ENCODE results near the gene MATCAP1. TPM values are rescaled to one million over a fixed set of nuclear protein-coding genes. Genes with fewer than 3 reads are reported as not detected.

MATCAP1 gene
- polyA plus RNA-seq, 2 of the 4 experiments (the other 2 are of a cell fraction) = 7.5 to 20.8 TPM

DNA sequence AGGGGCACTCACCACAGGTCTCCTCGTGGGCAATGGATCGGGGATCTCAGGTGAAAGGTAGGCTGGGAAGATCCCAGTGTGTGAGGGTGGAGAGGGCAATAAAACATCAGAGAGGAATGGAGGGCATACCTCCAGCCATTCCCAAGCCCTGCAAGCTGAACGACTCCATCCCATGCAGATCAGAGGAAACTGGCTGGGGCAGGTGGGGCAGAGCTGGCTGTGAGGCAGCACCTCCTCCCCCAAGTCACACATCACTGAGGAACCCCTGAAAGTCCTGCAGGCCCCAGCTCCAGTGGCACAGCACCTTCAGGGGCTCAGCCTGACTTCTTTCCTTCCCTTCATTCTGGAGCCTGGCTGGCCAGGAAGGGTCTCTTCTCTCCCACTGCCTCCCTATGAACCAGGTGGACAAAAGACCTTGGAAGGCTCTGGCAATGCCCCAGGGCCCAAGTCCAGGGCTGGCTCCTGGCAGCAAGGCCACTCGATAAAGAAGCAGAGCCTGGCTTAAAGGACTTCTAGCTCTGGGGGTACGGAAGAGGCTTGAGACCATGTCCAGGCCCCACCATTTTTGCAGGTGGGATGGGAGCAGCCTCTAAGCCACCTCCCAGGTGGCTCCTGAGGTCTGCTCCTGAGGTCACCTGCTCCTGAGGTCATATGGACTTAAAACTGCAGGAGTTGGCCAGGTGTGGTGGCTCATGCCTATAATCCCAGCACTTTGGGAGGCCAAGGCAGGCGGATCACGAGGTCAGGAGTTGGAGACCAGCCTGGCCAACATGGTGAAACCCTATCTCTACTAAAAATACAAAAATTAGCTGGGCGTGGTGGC is 29.6 kb upstream of the MATCAP1 start:
- no peaks in the 10 kb centered on the region for H3K9me3 ChIP-seq
- ATAC-seq (no peak), DNase-seq (ENCODE audit: low read depth in 1 of 2, low spot score in 1 of 2) (no peak), FAIRE-seq (no peak)
- H3K4me1 ChIP-seq = peaks cover 6% of the 10 kb centered on the region; the same call in 1 of the 3 replicates
- H3K27ac ChIP-seq = 0 out of 6 replicates have a peak overlapping the region, but pooled peaks of 1 of the 2 experiments have one; percentile 14
- 85% methylated on average over 7 of the region's 8 CpGs for WGBS (ENCODE audit: missing lambda C conversion rate)
- H3K4me2 ChIP-seq = no peak overlapping the region
- POLR2A ChIA-PET = no interaction called here
- H3K4me3 ChIP-seq = no peak overlapping the region
- TF ChIP-seq ELK1 (IDR thresholded peaks at IDR 0.05; ENCODE audit: low read depth, low read length) (no peak), KDM5A (IDR thresholded peaks at IDR 0.05) (no peak)
- CTCF ChIA-PET = interaction anchor here (0.9 to 10.5 kb wide), 4 partner anchors 7 to 186 kb away, joined by 3 to 105 read pairs (median 6); partner anchors contain the start of genes E2F4 and ELMO3

- no peak for FAIRE-seq
- TF ChIP-seq CBX2 (IDR thresholded peaks at IDR 0.05; ENCODE audit: borderline replicate concordance, low read depth) = no peak
- TF ChIP-seq RCOR1 (IDR thresholded peaks at IDR 0.05; ENCODE audit: low read depth, low read length) = no peak
- no peak for DNase-seq (ENCODE audit: low read depth in 1 of 2, low spot score in 1 of 2)
- no peak for ATAC-seq
- ChIA-PET CTCF (interaction anchor here (0.7 to 10.5 kb wide), 3 partner anchors 16 to 72 kb away, joined by 3 to 105 read pairs (median 5); partner anchors contain the start of genes E2F4 and ELMO3), POLR2A (interaction anchor here (3.7 kb wide), 1 partner anchor 14 kb away, joined by 11 read pairs; the partner anchor contains the start of gene TMEM208)
- Histone ChIP-seq H3K9me3 (no peaks in the 10 kb centered on the region), H3K4me2 (no peak overlapping the region), H3K27ac (0 out of 6 replicates have a peak overlapping the region, but pooled peaks of 1 of the 2 experiments have one; percentile 14), H3K4me1 (peaks cover 12% of the 10 kb centered on the region), H3K4me3 (no peak overlapping the region)
Observed at GRCh38 chr16:67212766-67213165, 29.0 kb upstream of the MATCAP1 start.

DNA sequence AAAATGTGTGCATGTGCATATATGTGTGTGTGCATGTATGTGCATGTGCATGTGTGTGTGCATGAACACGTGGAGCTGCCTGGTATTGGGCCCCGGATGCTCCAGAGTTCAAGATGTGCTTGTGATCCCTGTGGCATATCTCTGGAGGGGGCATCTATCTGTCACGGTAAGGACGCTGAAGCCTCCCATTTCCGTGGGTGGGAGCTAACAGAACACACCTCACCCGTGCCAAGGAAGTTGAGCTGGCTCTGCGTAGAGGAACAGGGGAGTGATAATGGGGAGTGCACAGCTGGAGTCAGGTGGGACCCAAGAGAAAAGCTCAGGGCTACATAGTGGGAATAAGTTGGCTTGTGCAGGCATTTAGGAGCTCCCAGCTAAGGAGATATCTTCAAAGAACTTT is 27.9 kb upstream of the MATCAP1 start:
- no peak overlapping the region for H3K4me3 ChIP-seq
- 69% methylated on average over 7 of the region's 7 CpGs for WGBS (ENCODE audit: missing lambda C conversion rate)
- TF ChIP-seq ZSCAN20 (CRISPR knock-in tag; IDR thresholded peaks at IDR 0.05) (no peak), RARB (CRISPR knock-in tag; IDR thresholded peaks at IDR 0.05) (no peak), MYC (IDR thresholded peaks at IDR 0.05; ENCODE audit: borderline replicate concordance, low read length) (no peak), HES2 (IDR thresholded peaks at IDR 0.05) (no peak), EP300 (IDR thresholded peaks at IDR 0.05) (no peak), KDM1A (IDR thresholded peaks at IDR 0.05; ENCODE audit: low read depth) (no peak), CTCF (IDR thresholded peaks at IDR 0.05) (no peak), EHMT2 (IDR thresholded peaks at IDR 0.05; ENCODE audit: low read depth) (no peak)
- TF ChIP-seq, protein P1, sequence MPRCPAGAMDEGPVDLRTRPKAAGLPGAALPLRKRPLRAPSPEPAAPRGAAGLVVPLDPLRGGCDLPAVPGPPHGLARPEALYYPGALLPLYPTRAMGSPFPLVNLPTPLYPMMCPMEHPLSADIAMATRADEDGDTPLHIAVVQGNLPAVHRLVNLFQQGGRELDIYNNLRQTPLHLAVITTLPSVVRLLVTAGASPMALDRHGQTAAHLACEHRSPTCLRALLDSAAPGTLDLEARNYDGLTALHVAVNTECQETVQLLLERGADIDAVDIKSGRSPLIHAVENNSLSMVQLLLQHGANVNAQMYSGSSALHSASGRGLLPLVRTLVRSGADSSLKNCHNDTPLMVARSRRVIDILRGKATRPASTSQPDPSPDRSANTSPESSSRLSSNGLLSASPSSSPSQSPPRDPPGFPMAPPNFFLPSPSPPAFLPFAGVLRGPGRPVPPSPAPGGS (IDR thresholded peaks at IDR 0.05) = no peak
- TF ChIP-seq, protein P2, sequence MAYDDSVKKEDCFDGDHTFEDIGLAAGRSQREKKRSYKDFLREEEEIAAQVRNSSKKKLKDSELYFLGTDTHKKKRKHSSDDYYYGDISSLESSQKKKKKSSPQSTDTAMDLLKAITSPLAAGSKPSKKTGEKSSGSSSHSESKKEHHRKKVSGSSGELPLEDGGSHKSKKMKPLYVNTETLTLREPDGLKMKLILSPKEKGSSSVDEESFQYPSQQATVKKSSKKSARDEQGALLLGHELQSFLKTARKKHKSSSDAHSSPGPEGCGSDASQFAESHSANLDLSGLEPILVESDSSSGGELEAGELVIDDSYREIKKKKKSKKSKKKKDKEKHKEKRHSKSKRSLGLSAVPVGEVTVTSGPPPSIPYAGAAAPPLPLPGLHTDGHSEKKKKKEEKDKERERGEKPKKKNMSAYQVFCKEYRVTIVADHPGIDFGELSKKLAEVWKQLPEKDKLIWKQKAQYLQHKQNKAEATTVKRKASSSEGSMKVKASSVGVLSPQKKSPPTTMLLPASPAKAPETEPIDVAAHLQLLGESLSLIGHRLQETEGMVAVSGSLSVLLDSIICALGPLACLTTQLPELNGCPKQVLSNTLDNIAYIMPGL (CRISPR knock-in tag; IDR thresholded peaks at IDR 0.05; ENCODE audit: borderline replicate concordance) = no peak
- TF ChIP-seq, protein P3, sequence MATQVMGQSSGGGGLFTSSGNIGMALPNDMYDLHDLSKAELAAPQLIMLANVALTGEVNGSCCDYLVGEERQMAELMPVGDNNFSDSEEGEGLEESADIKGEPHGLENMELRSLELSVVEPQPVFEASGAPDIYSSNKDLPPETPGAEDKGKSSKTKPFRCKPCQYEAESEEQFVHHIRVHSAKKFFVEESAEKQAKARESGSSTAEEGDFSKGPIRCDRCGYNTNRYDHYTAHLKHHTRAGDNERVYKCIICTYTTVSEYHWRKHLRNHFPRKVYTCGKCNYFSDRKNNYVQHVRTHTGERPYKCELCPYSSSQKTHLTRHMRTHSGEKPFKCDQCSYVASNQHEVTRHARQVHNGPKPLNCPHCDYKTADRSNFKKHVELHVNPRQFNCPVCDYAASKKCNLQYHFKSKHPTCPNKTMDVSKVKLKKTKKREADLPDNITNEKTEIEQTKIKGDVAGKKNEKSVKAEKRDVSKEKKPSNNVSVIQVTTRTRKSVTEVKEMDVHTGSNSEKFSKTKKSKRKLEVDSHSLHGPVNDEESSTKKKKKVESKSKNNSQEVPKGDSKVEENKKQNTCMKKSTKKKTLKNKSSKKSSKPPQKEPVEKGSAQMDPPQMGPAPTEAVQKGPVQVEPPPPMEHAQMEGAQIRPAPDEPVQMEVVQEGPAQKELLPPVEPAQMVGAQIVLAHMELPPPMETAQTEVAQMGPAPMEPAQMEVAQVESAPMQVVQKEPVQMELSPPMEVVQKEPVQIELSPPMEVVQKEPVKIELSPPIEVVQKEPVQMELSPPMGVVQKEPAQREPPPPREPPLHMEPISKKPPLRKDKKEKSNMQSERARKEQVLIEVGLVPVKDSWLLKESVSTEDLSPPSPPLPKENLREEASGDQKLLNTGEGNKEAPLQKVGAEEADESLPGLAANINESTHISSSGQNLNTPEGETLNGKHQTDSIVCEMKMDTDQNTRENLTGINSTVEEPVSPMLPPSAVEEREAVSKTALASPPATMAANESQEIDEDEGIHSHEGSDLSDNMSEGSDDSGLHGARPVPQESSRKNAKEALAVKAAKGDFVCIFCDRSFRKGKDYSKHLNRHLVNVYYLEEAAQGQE (IDR thresholded peaks at IDR 0.05) = no peak
- DNase-seq (ENCODE audit: low read depth in 1 of 2, low spot score in 1 of 2) = no peak
- POLR2A ChIA-PET = interaction anchor here (3.7 kb wide), 1 partner anchor 15 kb away, joined by 11 read pairs; the partner anchor contains the start of gene TMEM208
- no peak overlapping the region for H3K27ac ChIP-seq
- no peaks in the 10 kb centered on the region for H3K9me3 ChIP-seq
- no peak overlapping the region for H3K4me2 ChIP-seq
- CTCF ChIA-PET = interaction anchor here (0.8 to 10.5 kb wide), 7 partner anchors 9 to 56 kb away, joined by 3 to 105 read pairs (median 4); partner anchors contain the start of genes E2F4, ELMO3 and TMEM208
- FAIRE-seq = no peak
- ATAC-seq = no peak
- peaks cover 23% of the 10 kb centered on the region for H3K4me1 ChIP-seq
